ENCODE measurements around the gene PLEKHA7. TPM values are rescaled to one million over a fixed set of nuclear protein-coding genes. Genes with fewer than 3 reads are reported as not detected.

Gene PLEKHA7
- total RNA-seq, 1 experiment from 2014 or later, result 1.7 TPM

- no peak overlapping the region for H3K27ac ChIP-seq (ENCODE audit: low read depth, low read length, poor library complexity, severe bottlenecking)
- no peak overlapping the region for H3K4me3 ChIP-seq (ENCODE audit: low read depth, low read length, poor library complexity, severe bottlenecking)
- intact Hi-C loops (cut with micrococcal nuclease; ENCODE audit: unreplicated experiment), result no loop called here
- peaks cover 5% of the 10 kb centered on the region for H3K4me1 ChIP-seq (ENCODE audit: insufficient read depth, low read length, poor library complexity, severe bottlenecking)
- TF ChIP-seq CTCF (conservative IDR thresholded peaks at IDR 0.05; ENCODE audit: low read depth, low read length) (no peak), EZH2 (IDR thresholded peaks at IDR 0.05; ENCODE audit: borderline replicate concordance, low read depth, low read length, poor library complexity, severe bottlenecking) (no peak)
- H3K27me3 ChIP-seq (replicated peaks; ENCODE audit: insufficient read depth, low read depth, low read length, poor library complexity), result no peaks in the 10 kb centered on the region
- H3K9me3 ChIP-seq (ENCODE audit: low read depth, low read length, poor library complexity, severe bottlenecking), result no peaks in the 10 kb centered on the region
- peaks cover 24% of the 10 kb centered on the region for H3K36me3 ChIP-seq (ENCODE audit: insufficient read depth, low read length, poor library complexity, severe bottlenecking)
- no peak for DNase-seq (ENCODE audit: low spot score)
- BruUV-seq (replicated peaks), result no TSS peak
- ChIA-PET POLR2A (ENCODE audit: low non-redundant PET) (no interaction called here), CTCF (no interaction called here)
Measured at GRCh38 chr11:16741473-16741872, 272.7 kb downstream of the PLEKHA7 start.

GRCh38 chr11:16738947-16739815 is 275.0 kb downstream of the PLEKHA7 start:
- intact Hi-C loops (cut with micrococcal nuclease; ENCODE audit: unreplicated experiment), result loop anchor here (10.0 kb wide), 1 partner anchor 524 kb away; no protein-coding TSS in a partner anchor
- Histone ChIP-seq H3K27me3 (replicated peaks; ENCODE audit: insufficient read depth, low read depth, low read length, poor library complexity) (no peaks in the 10 kb centered on the region), H3K4me1 (ENCODE audit: insufficient read depth, low read length, poor library complexity, severe bottlenecking) (peaks cover 5% of the 10 kb centered on the region), H3K36me3 (ENCODE audit: insufficient read depth, low read length, poor library complexity, severe bottlenecking) (peaks cover 7% of the 10 kb centered on the region), H3K27ac (ENCODE audit: low read depth, low read length, poor library complexity, severe bottlenecking) (peak overlapping the region; percentile 96), H3K9me3 (ENCODE audit: low read depth, low read length, poor library complexity, severe bottlenecking) (no peaks in the 10 kb centered on the region), H3K4me3 (ENCODE audit: low read depth, low read length, poor library complexity, severe bottlenecking) (peak overlapping the region; percentile 81)
- BruUV-seq (replicated peaks), result TSS peak; percentile 80
- no peak for DNase-seq (ENCODE audit: low spot score)
- TF ChIP-seq EZH2 (IDR thresholded peaks at IDR 0.05; ENCODE audit: borderline replicate concordance, low read depth, low read length, poor library complexity, severe bottlenecking), result no peak
- TF ChIP-seq CTCF (conservative IDR thresholded peaks at IDR 0.05; ENCODE audit: low read depth, low read length), result no peak
- POLR2A ChIA-PET (ENCODE audit: low non-redundant PET), result interaction anchor here (0.5 to 0.6 kb wide), 2 partner anchors 151 to 1260 kb away, joined by 3 to 4 read pairs; no protein-coding TSS in a partner anchor
- CTCF ChIA-PET, result no interaction called here

- Histone ChIP-seq H3K27me3 (replicated peaks; ENCODE audit: insufficient read depth, low read depth, low read length, poor library complexity) (no peaks in the 10 kb centered on the region), H3K27ac (ENCODE audit: low read depth, low read length, poor library complexity, severe bottlenecking) (peak within 1 kb of the TSS; percentile 96)
- intact Hi-C loops (cut with micrococcal nuclease; ENCODE audit: unreplicated experiment), result loop anchor here (10.0 kb wide), 1 partner anchor 524 kb away; no protein-coding TSS in a partner anchor
Measured at GRCh38 chr11:16738193-16738946, 275.8 kb downstream of the PLEKHA7 start, which contains the start of gene C11orf58. Gene C11orf58 (plus strand): TSS chr11:16738647. CDS start chr11:16738779, 132 bp downstream.

More at GRCh38 chr11:16738193-16738946, 275.8 kb downstream of the PLEKHA7 start, which contains the start of gene C11orf58:
- Histone ChIP-seq H3K36me3 (ENCODE audit: insufficient read depth, low read length, poor library complexity, severe bottlenecking) (peaks cover 7% of the 10 kb centered on the region), H3K4me3 (ENCODE audit: low read depth, low read length, poor library complexity, severe bottlenecking) (peak within 1 kb of the TSS; percentile 81), H3K9me3 (ENCODE audit: low read depth, low read length, poor library complexity, severe bottlenecking) (no peaks in the 10 kb centered on the region), H3K4me1 (ENCODE audit: insufficient read depth, low read length, poor library complexity, severe bottlenecking) (peaks cover 5% of the 10 kb centered on the region)
- peak; percentile 98 for DNase-seq (ENCODE audit: low spot score)
- POLR2A ChIA-PET (ENCODE audit: low non-redundant PET), result interaction anchor here (0.6 kb wide), 1 partner anchor 150 kb away, joined by 3 read pairs; no protein-coding TSS in a partner anchor
- CTCF ChIA-PET, result no interaction called here
- TF ChIP-seq CTCF (conservative IDR thresholded peaks at IDR 0.05; ENCODE audit: low read depth, low read length) (no peak), EZH2 (IDR thresholded peaks at IDR 0.05; ENCODE audit: borderline replicate concordance, low read depth, low read length, poor library complexity, severe bottlenecking) (no peak)
- BruUV-seq (replicated peaks), result no TSS peak
